H1 (cell line): ENCODE measurements around the gene UNC119B. TPM values are rescaled to one million over a fixed set of nuclear protein-coding genes. Genes with fewer than 3 reads are reported as not detected.

Experiments
- CTCF ChIA-PET: fragments of 300-600 bp; sonication (Branson Sonifier 250); formaldehyde crosslinking; loops from one replicate; lab custom pipeline; 2021; ENCODE audit not compliant: partially characterized antibody; lab: Charles Lee
- POLR2A ChIA-PET: fragments of 300-600 bp; sonication (Branson Sonifier 250); formaldehyde crosslinking; loops from one replicate; lab custom pipeline; 2021; ENCODE audit warnings: inconsistent platforms; ENCODE audit not compliant: partially characterized antibody; lab: Charles Lee
- DNase-seq, 2 experiments: peaks; one replicate each; pipeline versions ENCODE4 v3.0.0 to v3.0.0-alpha.2; 2010 to 2022; ENCODE audit warnings: low spot score in 2 of 2, low read depth in 1 of 2, mixed read lengths in 1 of 2
- FAIRE-seq: peaks from 2 replicates; lab custom pipeline; 2011; peaks lifted over from hg19 to GRCh38; lab: Jason Lieb, UNC
- H2AFZ ChIP-seq: 2 replicates; pipeline ENCODE4 v1.8.1; 2012; ENCODE audit warnings: low read length, inconsistent platforms
- H2AK5ac ChIP-seq: 2 replicates; pipeline ENCODE4 v1.6.1; 2013; ENCODE audit warnings: low read depth, low read length
- H2BK120ac ChIP-seq: replicated peaks from 2 replicates; pipeline ENCODE3; 2013; ENCODE audit warnings: low read depth, low read length, inconsistent platforms
- H2BK12ac ChIP-seq: 2 replicates; pipeline ENCODE4 v1.6.1; 2013; ENCODE audit warnings: low read depth, low read length
- H2BK15ac ChIP-seq: 2 replicates; pipeline ENCODE4 v1.6.1; 2013; ENCODE audit warnings: low read length
- H2BK20ac ChIP-seq: 2 replicates; pipeline ENCODE4 v1.6.1; 2013; ENCODE audit warnings: low read length
- H2BK5ac ChIP-seq: 2 replicates; pipeline ENCODE4 v1.6.1; 2013; ENCODE audit warnings: low read depth, low read length
- H3K14ac ChIP-seq: 2 replicates; pipeline ENCODE4 v1.6.1; 2013; ENCODE audit warnings: inconsistent platforms; ENCODE audit not compliant: insufficient read length
- H3K18ac ChIP-seq: 2 replicates; pipeline ENCODE4 v1.6.1; 2013; ENCODE audit warnings: low read length; ENCODE audit errors: extremely low read depth
- H3K23ac ChIP-seq: 2 replicates; pipeline ENCODE4 v1.6.1; 2013; ENCODE audit warnings: inconsistent platforms; ENCODE audit not compliant: insufficient read length
- H3K23me2 ChIP-seq: 2 replicates; pipeline ENCODE4 v1.6.1; 2013; ENCODE audit warnings: low read depth, low read length
- H3K27ac ChIP-seq: 2 replicates; pipeline ENCODE4 v1.6.1; 2011; ENCODE audit warnings: low read depth, low read length, inconsistent platforms
- H3K27me3 ChIP-seq, 4 experiments: replicated peaks in 1 of 4; 1 replicate in 1 of 4; 2 replicates in 3 of 4; pipeline versions ENCODE4 v1.6.1 to v1.8.1; 2011 to 2013; ENCODE audit warnings: low read length in 3 of 4, mild to moderate bottlenecking in 3 of 4, inconsistent platforms in 2 of 4, mixed read lengths in 2 of 4, moderate library complexity in 1 of 4; ENCODE audit not compliant: control insufficient read depth in 3 of 4, insufficient read depth in 3 of 4; ENCODE audit errors: extremely low read depth in 1 of 4
- H3K36me3 ChIP-seq, 4 experiments: 2 replicates each; pipeline versions ENCODE4 v1.6.1 to v1.8.1; 2011 to 2013; ENCODE audit warnings: mild to moderate bottlenecking in 4 of 4, low read length in 3 of 4, moderate library complexity in 2 of 4, control low read depth in 1 of 4, inconsistent platforms in 1 of 4; ENCODE audit not compliant: insufficient read depth in 4 of 4, control insufficient read depth in 2 of 4
- H3K4ac ChIP-seq: replicated peaks from 2 replicates; pipeline ENCODE3; 2013; ENCODE audit warnings: low read length, low read depth, mixed read lengths, inconsistent platforms; ENCODE audit not compliant: insufficient read length
- H3K4me1 ChIP-seq, 4 experiments: replicated peaks in 1 of 4; 1 replicate in 1 of 4; 2 replicates in 3 of 4; pipeline versions ENCODE4 v1.6.1 to v1.8.1; 2011 to 2013; ENCODE audit warnings: low read length in 3 of 4, inconsistent platforms in 2 of 4, mixed read lengths in 1 of 4; ENCODE audit not compliant: insufficient read depth in 4 of 4, control insufficient read depth in 3 of 4
- H3K4me2 ChIP-seq, 2 experiments: 2 replicates each; pipeline versions ENCODE4 v1.6.1 to v1.8.1; 2011 to 2013; ENCODE audit warnings: low read depth in 2 of 2, low read length in 2 of 2, control low read depth in 1 of 2, inconsistent platforms in 1 of 2, mild to moderate bottlenecking in 1 of 2; ENCODE audit not compliant: insufficient read depth in 1 of 2
- H3K4me3 ChIP-seq, 4 experiments: fragments of 200-600, 300-600 bp in 1 of 4; sonication (generic), shearing (Covaris generic), sonication (Bioruptor Twin) in 1 of 4; 2 replicates each; pipeline versions ENCODE4 v1.5.1 to v1.8.1; 2011 to 2016; ENCODE audit warnings: low read length in 4 of 4, low read depth in 3 of 4, control low read depth in 2 of 4, inconsistent platforms in 2 of 4, mild to moderate bottlenecking in 2 of 4, mixed read lengths in 1 of 4, moderate library complexity in 1 of 4; ENCODE audit not compliant: insufficient read depth in 2 of 4; ENCODE audit errors: extremely low read depth in 1 of 4
- H3K56ac ChIP-seq: replicated peaks from 2 replicates; pipeline ENCODE3; 2013; ENCODE audit warnings: low read depth, mild to moderate bottlenecking, mixed read lengths, low read length, inconsistent platforms; ENCODE audit not compliant: insufficient read length
- H3K79me1 ChIP-seq: 2 replicates; pipeline ENCODE4 v1.6.1; 2013; ENCODE audit warnings: low read depth, low read length, control low read depth
- H3K79me2 ChIP-seq, 2 experiments: 2 replicates each; pipeline versions ENCODE4 v1.6.1 to v1.8.1; 2012 to 2013; ENCODE audit warnings: low read length in 2 of 2, mild to moderate bottlenecking in 2 of 2, inconsistent platforms in 1 of 2; ENCODE audit not compliant: insufficient read depth in 2 of 2, control insufficient read depth in 1 of 2
- H3K9ac ChIP-seq, 4 experiments: replicated peaks in 1 of 4; 1 replicate in 1 of 4; 2 replicates in 3 of 4; pipeline versions ENCODE4 v1.6.1 to v1.8.1; 2011 to 2013; ENCODE audit warnings: low read depth in 3 of 4, low read length in 3 of 4, control low read depth in 2 of 4, mild to moderate bottlenecking in 2 of 4, moderate library complexity in 2 of 4, inconsistent platforms in 1 of 4; ENCODE audit errors: extremely low read depth in 1 of 4
- H3K9me3 ChIP-seq, 2 experiments: 2 replicates each; pipeline versions ENCODE4 v1.6.1 to v1.8.1; 2012 to 2013; ENCODE audit warnings: mild to moderate bottlenecking in 2 of 2, moderate library complexity in 2 of 2, control low read depth in 1 of 2, inconsistent platforms in 1 of 2, low read depth in 1 of 2, low read length in 1 of 2, mixed read lengths in 1 of 2; ENCODE audit not compliant: insufficient read depth in 2 of 2
- H4K20me1 ChIP-seq, 2 experiments: replicated peaks in 1 of 2; 2 replicates each; pipeline versions ENCODE3 to v1.8.1; 2011 to 2013; ENCODE audit warnings: inconsistent platforms in 2 of 2, low read length in 2 of 2, mild to moderate bottlenecking in 1 of 2; ENCODE audit not compliant: insufficient read depth in 2 of 2, control insufficient read depth in 1 of 2
- H4K5ac ChIP-seq: 2 replicates; pipeline ENCODE4 v1.6.1; 2013; ENCODE audit warnings: low read length, low read depth, mixed read lengths, inconsistent platforms; ENCODE audit not compliant: insufficient read length
- H4K8ac ChIP-seq: 2 replicates; pipeline ENCODE4 v1.8.0; 2013; ENCODE audit warnings: mild to moderate bottlenecking, moderate library complexity, low read length, inconsistent platforms; ENCODE audit not compliant: insufficient read depth; ENCODE audit errors: extremely low read depth
- H4K91ac ChIP-seq: replicated peaks from 2 replicates; pipeline ENCODE3; 2013; ENCODE audit warnings: low read length, mixed read lengths, inconsistent platforms; ENCODE audit not compliant: insufficient read length
- MAX ChIP-seq: IDR thresholded peaks from 2 replicates; pipeline ENCODE4 v1.6.1; 2012; ENCODE audit warnings: inconsistent platforms
- RNF2 ChIP-seq: fragments of 200-900, 300-1000 bp; sonication (generic); IDR thresholded peaks from 2 replicates; pipeline ENCODE4 v1.7.1; 2016; ENCODE audit warnings: borderline replicate concordance, low read depth, mild to moderate bottlenecking, antibody characterized with exemption, low read length; ENCODE audit not compliant: poor library complexity, severe bottlenecking; ENCODE audit errors: missing control alignments
- WGBS, 2 experiments: shearing (Covaris generic) in 1 of 2; methylation state at CpG; one replicate each; pipeline versions ENCODE4 v1.1.6 to v1.1.7; 2013 to 2015; ENCODE audit warnings: low lambda C conversion rate in 2 of 2, mixed read lengths in 2 of 2, inconsistent platforms in 1 of 2, low coverage in 1 of 2, missing lambda C conversion rate in 1 of 2; ENCODE audit not compliant: insufficient replicate concordance in 2 of 2, insufficient coverage in 1 of 2, insufficient read length in 1 of 2; ENCODE audit errors: extremely low coverage in 1 of 2, missing lambda C conversion rate in 1 of 2; 5-methylcytosine and 5-hydroxymethylcytosine counted together
- polyA plus RNA-seq, 7 experiments: library from polyadenylated mRNA; depleted of rRNA in 3 of 7; stranded (reverse) in 5 of 7; unstranded in 2 of 7; fragments of >200 nt in 5 of 7; fragments of 200-250 nt in 2 of 7; gene quantifications; 1 replicate in 5 of 7; 2 replicates in 1 of 7; 4 replicates in 1 of 7; pipeline versions ENCODE4 v1.2.1 to v1.2.3, GENCODE V29; 2011 to 2013; ENCODE audit warnings: missing spikeins in 2 of 7, mixed read lengths in 2 of 7
- total RNA-seq: library from RNA; stranded (reverse); fragmentation: NEBNext Ultra II Directional; extraction: Animal tissue kit (Norgen Biotek cat#: 25700); gene quantifications from 2 replicates; pipeline ENCODE4 v1.2.1, GENCODE V29; 2021

The UNC119B gene
- total and polyA plus RNA-seq, 2 of the 8 experiments (the other 6 are each of a cell fraction or from before 2014, with no cell fraction given) = 40.5 to 50.1 TPM

GRCh38 chr12:120687578-120688289, 22.5 kb upstream of the UNC119B start:
- FAIRE-seq (no peak), DNase-seq (no peak)
- no peak overlapping the region for H3K23ac ChIP-seq
- no peak overlapping the region for H2BK120ac ChIP-seq
- no peak overlapping the region for H3K14ac ChIP-seq
- H2BK5ac ChIP-seq = 0 out of 2 replicates have a peak overlapping the region, but pooled peaks have one; percentile 56
- H2BK12ac ChIP-seq = no peak overlapping the region
- peak overlapping the region; percentile 60 to 91 (median 72) for H3K9ac ChIP-seq
- H4K20me1 ChIP-seq = peaks cover 15 to 19% of the 10 kb centered on the region in 2 experiments
- H2AK5ac ChIP-seq = no peak overlapping the region
- 0 out of 2 replicates have a peak overlapping the region, but pooled peaks have one; percentile 49 for H3K27ac ChIP-seq
- H3K36me3 ChIP-seq = no peaks in the 10 kb centered on the region
- H3K4me1 ChIP-seq = peaks cover 3 to 15% (median 7%) of the 10 kb centered on the region in 4 experiments; a peak in 5 of 7 replicates
- no peak overlapping the region for H2BK15ac ChIP-seq
- no peak overlapping the region for H3K4ac ChIP-seq
- ChIA-PET CTCF (interaction anchor here (1.0 to 10.4 kb wide), 5 partner anchors 10 to 108 kb away, joined by 4 to 87 read pairs (median 7); no protein-coding TSS in a partner anchor), POLR2A (interaction anchor here (0.7 to 4.5 kb wide), 6 partner anchors 12 to 397 kb away, joined by 3 to 28 read pairs (median 8); partner anchors contain the start of genes COQ5 and POP5)
- peak overlapping the region; percentile 52 for H3K56ac ChIP-seq
- H4K91ac ChIP-seq = no peak overlapping the region
- peaks cover 16% of the 10 kb centered on the region for H3K23me2 ChIP-seq
- peaks cover 8% of the 10 kb centered on the region; the same call in 1 of the 2 replicates for H3K79me1 ChIP-seq
- TF ChIP-seq MAX (peak; percentile 55), RNF2 (no peak)
- peak overlapping the region; percentile 71; the same call in 1 of the 2 replicates for H4K8ac ChIP-seq
- peak overlapping the region; percentile 87 to 96 for H3K4me2 ChIP-seq
- H2AFZ ChIP-seq = no peak overlapping the region
- no peak overlapping the region for H2BK20ac ChIP-seq
- H3K27me3 ChIP-seq = no peaks in the 10 kb centered on the region
- peak overlapping the region; percentile 74 to 93 (median 90) for H3K4me3 ChIP-seq
- WGBS, 2 experiments = 2% methylated on average over 31 of the region's 31 CpGs; no CpG with 5 or more reads in 1 of the 2 experiments
- no peak overlapping the region for H4K5ac ChIP-seq
- no peak overlapping the region; the same call in 1 of the 2 replicates for H3K18ac ChIP-seq
- no peaks in the 10 kb centered on the region for H3K9me3 ChIP-seq
- H3K79me2 ChIP-seq = peaks cover 43 to 56% of the 10 kb centered on the region in 2 experiments
